ENCODE data around the gene INTS7. TPM values are rescaled to one million over a fixed set of nuclear protein-coding genes. Genes with fewer than 3 reads are reported as not detected.

Gene INTS7
- polyA plus RNA-seq, 1 donor (not counting 4 experiments of a cell fraction or from before 2014, with no cell fraction given) = 27.2 TPM

DNA sequence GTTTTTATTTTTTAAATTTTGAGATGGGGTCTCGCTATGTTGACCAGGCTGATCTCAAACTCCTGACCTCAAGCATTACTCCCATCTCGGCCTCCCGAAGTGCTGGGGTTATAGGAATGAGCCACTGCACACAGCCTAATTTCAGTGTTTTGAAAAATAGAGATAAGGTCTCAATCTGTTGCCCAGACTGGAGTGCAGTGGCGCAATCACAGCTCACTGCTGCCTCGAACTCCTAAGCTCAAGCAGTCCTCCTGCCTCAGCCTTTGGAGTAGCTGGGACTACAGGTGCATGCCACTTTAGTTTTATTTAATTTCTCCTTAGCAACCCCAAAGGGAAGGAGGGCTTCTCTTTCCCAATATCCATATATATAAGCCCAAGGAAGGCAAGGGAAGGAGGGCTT, 141.0 kb downstream of the INTS7 start:
- no peaks in the 10 kb centered on the region for H3K9me1 ChIP-seq (ENCODE audit: control insufficient read depth, extremely low read depth, insufficient read depth, low read length)
- H3K36me3 ChIP-seq (ENCODE audit: control insufficient read depth in 2 of 2, extremely low read depth in 1 of 2, insufficient read depth in 2 of 2, low read length in 2 of 2) = no peaks in the 10 kb centered on the region
- no peak for DNase-seq (ENCODE audit: low read depth, low spot score)
- no peaks in the 10 kb centered on the region for H3K27me3 ChIP-seq (ENCODE audit: control insufficient read depth, extremely low read depth, insufficient read depth, low read length)
- H4K20me1 ChIP-seq (ENCODE audit: control insufficient read depth, extremely low read depth, insufficient read depth, low read length) = no peaks in the 10 kb centered on the region
- TF ChIP-seq EZH2 (IDR thresholded peaks at IDR 0.05; ENCODE audit: low read length) = no peak
- TF ChIP-seq, protein P1, sequence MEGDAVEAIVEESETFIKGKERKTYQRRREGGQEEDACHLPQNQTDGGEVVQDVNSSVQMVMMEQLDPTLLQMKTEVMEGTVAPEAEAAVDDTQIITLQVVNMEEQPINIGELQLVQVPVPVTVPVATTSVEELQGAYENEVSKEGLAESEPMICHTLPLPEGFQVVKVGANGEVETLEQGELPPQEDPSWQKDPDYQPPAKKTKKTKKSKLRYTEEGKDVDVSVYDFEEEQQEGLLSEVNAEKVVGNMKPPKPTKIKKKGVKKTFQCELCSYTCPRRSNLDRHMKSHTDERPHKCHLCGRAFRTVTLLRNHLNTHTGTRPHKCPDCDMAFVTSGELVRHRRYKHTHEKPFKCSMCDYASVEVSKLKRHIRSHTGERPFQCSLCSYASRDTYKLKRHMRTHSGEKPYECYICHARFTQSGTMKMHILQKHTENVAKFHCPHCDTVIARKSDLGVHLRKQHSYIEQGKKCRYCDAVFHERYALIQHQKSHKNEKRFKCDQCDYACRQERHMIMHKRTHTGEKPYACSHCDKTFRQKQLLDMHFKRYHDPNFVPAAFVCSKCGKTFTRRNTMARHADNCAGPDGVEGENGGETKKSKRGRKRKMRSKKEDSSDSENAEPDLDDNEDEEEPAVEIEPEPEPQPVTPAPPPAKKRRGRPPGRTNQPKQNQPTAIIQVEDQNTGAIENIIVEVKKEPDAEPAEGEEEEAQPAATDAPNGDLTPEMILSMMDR (optimal IDR thresholded peaks at IDR 0.05 in 1 of 3, IDR thresholded peaks at IDR 0.05 in 1 of 3, conservative IDR thresholded peaks at IDR 0.05 in 1 of 3; ENCODE audit: extremely low read depth in 1 of 3, insufficient read depth in 2 of 3, low read length in 3 of 3) = no peak
- no peak overlapping the region for H2AFZ ChIP-seq (ENCODE audit: control insufficient read depth, low read length)
- no peak overlapping the region for H3K4me2 ChIP-seq (ENCODE audit: control insufficient read depth, extremely low read depth, insufficient read depth, low read depth, low read length)
- no peaks in the 10 kb centered on the region for H3K4me1 ChIP-seq (ENCODE audit: control insufficient read depth, extremely low read depth, insufficient read depth, low read length)
- FAIRE-seq = no peak
- H3K9me3 ChIP-seq (ENCODE audit: control insufficient read depth, low read depth, low read length) = no peaks in the 10 kb centered on the region
- no peak overlapping the region for H3K9ac ChIP-seq (ENCODE audit: control insufficient read depth, extremely low read depth, insufficient read depth, low read length)
- no peak overlapping the region for H3K27ac ChIP-seq (ENCODE audit: control insufficient read depth, insufficient read depth, low read length)
- H3K4me3 ChIP-seq (ENCODE audit: control insufficient read depth in 2 of 3, extremely low read depth in 1 of 3, insufficient read depth in 2 of 3, low read depth in 1 of 3, low read length in 3 of 3) = no peak overlapping the region
- dilution Hi-C loops (cut with MboI; ENCODE audit: extremely low pct_ligation_motif_present, low sequenced_read_pairs) = no loop called here
- H3K79me2 ChIP-seq (ENCODE audit: control insufficient read depth, insufficient read depth, low read length) = no peaks in the 10 kb centered on the region

DNA sequence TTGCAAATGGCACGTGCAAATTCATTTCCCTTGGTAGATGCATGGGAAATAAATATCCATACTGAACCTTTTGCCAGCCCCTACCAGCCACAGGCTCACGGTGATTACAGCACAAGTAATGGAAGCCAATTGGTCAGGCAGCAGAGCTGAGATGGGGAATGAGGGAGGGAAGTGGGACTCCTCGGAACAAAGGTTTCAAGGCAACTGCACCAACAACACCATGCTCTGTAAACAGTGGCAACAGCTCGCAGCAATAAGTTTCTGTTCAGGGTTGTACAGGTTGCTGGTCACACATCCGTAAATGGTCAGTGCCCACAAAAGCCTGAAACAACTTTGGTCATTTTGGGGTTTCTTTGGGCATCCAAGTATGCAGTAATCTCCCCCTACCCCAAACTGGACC, 142.1 kb downstream of the INTS7 start:
- Histone ChIP-seq H3K9me3 (ENCODE audit: control insufficient read depth, low read depth, low read length) (no peaks in the 10 kb centered on the region), H3K4me3 (ENCODE audit: control insufficient read depth in 2 of 3, extremely low read depth in 1 of 3, insufficient read depth in 2 of 3, low read depth in 1 of 3, low read length in 3 of 3) (no peak overlapping the region), H4K20me1 (ENCODE audit: control insufficient read depth, extremely low read depth, insufficient read depth, low read length) (no peaks in the 10 kb centered on the region), H3K27ac (ENCODE audit: control insufficient read depth, insufficient read depth, low read length) (no peak overlapping the region), H3K4me2 (ENCODE audit: control insufficient read depth, extremely low read depth, insufficient read depth, low read depth, low read length) (no peak overlapping the region), H3K79me2 (ENCODE audit: control insufficient read depth, insufficient read depth, low read length) (no peaks in the 10 kb centered on the region), H3K27me3 (ENCODE audit: control insufficient read depth, extremely low read depth, insufficient read depth, low read length) (no peaks in the 10 kb centered on the region), H3K9ac (ENCODE audit: control insufficient read depth, extremely low read depth, insufficient read depth, low read length) (no peak overlapping the region), H3K36me3 (ENCODE audit: control insufficient read depth in 2 of 2, extremely low read depth in 1 of 2, insufficient read depth in 2 of 2, low read length in 2 of 2) (no peaks in the 10 kb centered on the region), H2AFZ (ENCODE audit: control insufficient read depth, low read length) (no peak overlapping the region), H3K4me1 (ENCODE audit: control insufficient read depth, extremely low read depth, insufficient read depth, low read length) (no peaks in the 10 kb centered on the region), H3K9me1 (ENCODE audit: control insufficient read depth, extremely low read depth, insufficient read depth, low read length) (no peaks in the 10 kb centered on the region)
- dilution Hi-C loops (cut with MboI; ENCODE audit: extremely low pct_ligation_motif_present, low sequenced_read_pairs) = no loop called here
- DNase-seq (ENCODE audit: low read depth, low spot score) = no peak
- TF ChIP-seq, protein P1 (optimal IDR thresholded peaks at IDR 0.05 in 1 of 3, IDR thresholded peaks at IDR 0.05 in 1 of 3, conservative IDR thresholded peaks at IDR 0.05 in 1 of 3; ENCODE audit: extremely low read depth in 1 of 3, insufficient read depth in 2 of 3, low read length in 3 of 3) = no peak
- no peak for TF ChIP-seq EZH2 (IDR thresholded peaks at IDR 0.05; ENCODE audit: low read length)
- no peak for FAIRE-seq
